ENCODE data around the gene FBRSL1. TPM values are rescaled to one million over a fixed set of nuclear protein-coding genes. Genes with fewer than 3 reads are reported as not detected.
"Not testable (repeated sequence)": the region's sequence is repeated elsewhere in the genome, so short reads cannot be mapped to it uniquely, and the experiment has no call there.

Gene FBRSL1
- total RNA-seq, 1 experiment from 2014 or later = 130 TPM

- POLR2A ChIA-PET (ENCODE audit: low non-redundant PET) = no interaction called here
- TF ChIP-seq EZH2 (IDR thresholded peaks at IDR 0.05; ENCODE audit: borderline replicate concordance, low read depth, low read length, poor library complexity, severe bottlenecking) = no peak
- no peak for TF ChIP-seq CTCF (conservative IDR thresholded peaks at IDR 0.05; ENCODE audit: low read depth, low read length)
- no peak overlapping the region for H3K4me3 ChIP-seq (ENCODE audit: low read depth, low read length, poor library complexity, severe bottlenecking)
- no peaks in the 10 kb centered on the region for H3K9me3 ChIP-seq (ENCODE audit: low read depth, low read length, poor library complexity, severe bottlenecking)
- CTCF ChIA-PET = no interaction called here
- peaks cover 6% of the 10 kb centered on the region for H3K4me1 ChIP-seq (ENCODE audit: insufficient read depth, low read length, poor library complexity, severe bottlenecking)
- no TSS peak for BruUV-seq (replicated peaks)
- DNase-seq (ENCODE audit: low spot score) = no peak
- intact Hi-C loops (cut with micrococcal nuclease; ENCODE audit: unreplicated experiment) = no loop called here
- H3K27me3 ChIP-seq (replicated peaks; ENCODE audit: insufficient read depth, low read depth, low read length, poor library complexity) = no peaks in the 10 kb centered on the region
- H3K27ac ChIP-seq (ENCODE audit: low read depth, low read length, poor library complexity, severe bottlenecking) = no peak overlapping the region
- H3K36me3 ChIP-seq (ENCODE audit: insufficient read depth, low read length, poor library complexity, severe bottlenecking) = no peaks in the 10 kb centered on the region
Observed at GRCh38 chr12:132474237-132474741, 15.7 kb upstream of the FBRSL1 start.

GRCh38 chr12:132474799-132475303 is 15.1 kb upstream of the FBRSL1 start:
- H3K36me3 ChIP-seq (ENCODE audit: insufficient read depth, low read length, poor library complexity, severe bottlenecking); H3K27me3 ChIP-seq (replicated peaks; ENCODE audit: insufficient read depth, low read depth, low read length, poor library complexity); CTCF ChIA-PET; intact Hi-C loops (cut with micrococcal nuclease; ENCODE audit: unreplicated experiment); DNase-seq (ENCODE audit: low spot score); H3K27ac ChIP-seq (ENCODE audit: low read depth, low read length, poor library complexity, severe bottlenecking); POLR2A ChIA-PET (ENCODE audit: low non-redundant PET); H3K4me1 ChIP-seq (ENCODE audit: insufficient read depth, low read length, poor library complexity, severe bottlenecking); H3K9me3 ChIP-seq (ENCODE audit: low read depth, low read length, poor library complexity, severe bottlenecking); BruUV-seq (replicated peaks); H3K4me3 ChIP-seq (ENCODE audit: low read depth, low read length, poor library complexity, severe bottlenecking): not testable (repeated sequence)

- Histone ChIP-seq H3K27me3 (replicated peaks; ENCODE audit: insufficient read depth, low read depth, low read length, poor library complexity) (no peaks in the 10 kb centered on the region), H3K4me3 (ENCODE audit: low read depth, low read length, poor library complexity, severe bottlenecking) (no peak overlapping the region), H3K9me3 (ENCODE audit: low read depth, low read length, poor library complexity, severe bottlenecking) (no peaks in the 10 kb centered on the region), H3K36me3 (ENCODE audit: insufficient read depth, low read length, poor library complexity, severe bottlenecking) (no peaks in the 10 kb centered on the region), H3K27ac (ENCODE audit: low read depth, low read length, poor library complexity, severe bottlenecking) (no peak overlapping the region), H3K4me1 (ENCODE audit: insufficient read depth, low read length, poor library complexity, severe bottlenecking) (no peaks in the 10 kb centered on the region)
- TF ChIP-seq CTCF (conservative IDR thresholded peaks at IDR 0.05; ENCODE audit: low read depth, low read length) (no peak), EZH2 (IDR thresholded peaks at IDR 0.05; ENCODE audit: borderline replicate concordance, low read depth, low read length, poor library complexity, severe bottlenecking) (no peak)
- ChIA-PET CTCF (no interaction called here), POLR2A (ENCODE audit: low non-redundant PET) (no interaction called here)
- DNase-seq (ENCODE audit: low spot score) = no peak
- intact Hi-C loops (cut with micrococcal nuclease; ENCODE audit: unreplicated experiment) = no loop called here
- no TSS peak for BruUV-seq (replicated peaks)
Observed at GRCh38 chr12:132475304-132476037, 14.5 kb upstream of the FBRSL1 start.

GRCh38 chr12:132476038-132476414 is 13.9 kb upstream of the FBRSL1 start:
- TF ChIP-seq EZH2 (IDR thresholded peaks at IDR 0.05; ENCODE audit: borderline replicate concordance, low read depth, low read length, poor library complexity, severe bottlenecking) (no peak), CTCF (conservative IDR thresholded peaks at IDR 0.05; ENCODE audit: low read depth, low read length) (no peak)
- POLR2A ChIA-PET (ENCODE audit: low non-redundant PET) = no interaction called here
- H3K4me3 ChIP-seq (ENCODE audit: low read depth, low read length, poor library complexity, severe bottlenecking) = no peak overlapping the region
- CTCF ChIA-PET = no interaction called here
- intact Hi-C loops (cut with micrococcal nuclease; ENCODE audit: unreplicated experiment) = no loop called here
- DNase-seq (ENCODE audit: low spot score) = no peak
- H3K36me3 ChIP-seq (ENCODE audit: insufficient read depth, low read length, poor library complexity, severe bottlenecking) = no peaks in the 10 kb centered on the region
- H3K4me1 ChIP-seq (ENCODE audit: insufficient read depth, low read length, poor library complexity, severe bottlenecking) = no peaks in the 10 kb centered on the region
- no peaks in the 10 kb centered on the region for H3K27me3 ChIP-seq (replicated peaks; ENCODE audit: insufficient read depth, low read depth, low read length, poor library complexity)
- H3K27ac ChIP-seq (ENCODE audit: low read depth, low read length, poor library complexity, severe bottlenecking) = no peak overlapping the region
- BruUV-seq (replicated peaks) = no TSS peak
- H3K9me3 ChIP-seq (ENCODE audit: low read depth, low read length, poor library complexity, severe bottlenecking) = no peaks in the 10 kb centered on the region
